GM19452 (cell line): ENCODE results near the gene TSR3.
"Not testable (repeated sequence)": the region's sequence is repeated elsewhere in the genome, so short reads cannot be mapped to it uniquely, and the experiment has no call there.

ENCODE experiments used
- ATAC-seq: cut with Tn5 transposase; IDR thresholded peaks from one replicate; pipeline ENCODE4 v1.9.1; 2021; ENCODE audit not compliant: unreplicated experiment

TSR3 gene

DNA sequence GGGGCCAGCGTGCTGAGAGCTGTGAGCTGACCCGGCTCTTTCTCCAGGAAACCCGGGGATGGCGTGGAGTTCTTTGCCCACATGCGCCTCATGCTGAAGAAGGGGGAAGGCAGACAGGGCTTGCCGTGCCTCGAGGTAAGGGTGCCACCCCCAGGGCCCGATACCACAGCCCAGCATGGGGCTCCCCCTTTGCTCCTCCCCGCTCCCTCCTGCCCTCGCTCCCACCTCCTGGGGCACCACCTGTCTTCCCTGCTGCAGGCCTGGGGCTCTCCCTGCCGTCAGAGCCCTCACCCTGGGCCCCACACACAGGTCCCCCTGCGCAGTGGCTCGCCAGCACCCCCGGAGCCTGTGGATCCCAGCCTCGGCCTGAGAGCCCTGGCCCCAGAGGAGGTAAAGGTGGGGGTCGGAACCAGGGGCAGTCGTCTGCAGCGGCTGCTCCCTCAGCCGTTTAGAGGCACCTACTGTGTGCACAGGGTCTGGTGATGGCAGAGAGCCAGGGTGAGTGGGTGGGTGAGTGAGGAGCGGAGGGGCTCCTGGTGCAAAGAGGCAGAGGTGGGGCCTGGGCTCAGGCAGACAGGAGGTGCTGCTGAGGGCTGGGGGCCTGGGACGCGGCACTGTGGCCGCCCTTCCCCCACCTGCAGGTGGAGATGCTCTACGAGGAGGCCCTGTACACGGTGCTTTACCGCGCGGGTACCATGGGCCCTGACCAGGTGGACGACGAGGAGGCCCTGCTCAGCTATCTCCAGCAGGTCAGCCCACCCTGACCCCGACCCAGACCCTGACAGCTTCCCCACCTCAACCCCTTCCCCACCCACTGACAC, 12.6 kb downstream of the TSR3 start:
- no peak for ATAC-seq

DNA sequence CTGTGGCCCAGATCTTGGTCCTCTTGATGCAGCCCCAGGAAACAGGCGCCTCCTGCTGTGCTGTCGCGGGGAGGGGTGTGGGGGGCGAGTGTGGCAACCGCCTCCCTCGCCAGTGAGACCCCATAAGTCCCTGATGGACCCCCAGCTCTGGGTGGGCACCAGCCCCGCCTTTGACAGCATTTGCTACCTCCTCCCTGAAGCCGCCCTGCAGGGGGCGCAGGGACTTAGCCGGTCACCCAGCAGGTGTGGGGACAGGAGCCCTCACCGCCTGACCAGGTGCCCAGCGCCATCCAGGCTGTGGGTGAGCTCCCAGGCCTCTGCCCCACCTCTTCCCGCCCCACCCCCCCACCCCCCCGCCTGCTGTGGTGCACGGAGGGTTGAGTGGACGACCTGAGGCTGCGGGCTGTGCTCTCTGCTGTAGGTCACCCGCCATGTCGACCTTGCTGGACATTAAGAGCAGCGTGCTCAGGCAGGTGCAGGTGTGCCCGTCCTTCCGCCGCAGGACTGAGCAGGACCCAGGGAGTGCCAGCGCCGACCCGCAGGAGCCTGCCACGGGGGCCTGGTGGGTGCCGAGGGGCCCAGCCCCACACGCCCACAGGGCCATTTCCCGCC, 13.5 kb downstream of the TSR3 start:
- no peak for ATAC-seq

DNA sequence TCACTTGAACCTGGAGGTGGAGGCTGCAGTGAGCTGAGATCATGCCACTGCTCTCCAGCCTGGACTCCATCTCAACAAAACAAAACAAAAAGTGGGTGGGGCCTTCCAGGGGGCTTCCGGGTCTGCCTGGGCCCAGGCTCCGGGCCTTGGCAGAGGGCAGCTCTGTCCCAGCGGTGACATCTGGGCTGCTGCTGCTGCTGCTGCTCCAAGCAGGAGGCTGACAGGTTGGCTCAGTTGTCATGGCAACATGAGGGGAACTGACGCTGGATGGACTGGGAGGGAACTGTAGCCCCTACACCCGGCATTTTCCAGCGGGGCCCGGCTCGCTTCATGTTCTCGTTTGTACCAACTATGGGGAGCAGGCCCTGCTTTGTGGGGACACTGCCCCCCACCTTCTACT, 14.2 kb downstream of the TSR3 start:
- ATAC-seq = no peak

DNA sequence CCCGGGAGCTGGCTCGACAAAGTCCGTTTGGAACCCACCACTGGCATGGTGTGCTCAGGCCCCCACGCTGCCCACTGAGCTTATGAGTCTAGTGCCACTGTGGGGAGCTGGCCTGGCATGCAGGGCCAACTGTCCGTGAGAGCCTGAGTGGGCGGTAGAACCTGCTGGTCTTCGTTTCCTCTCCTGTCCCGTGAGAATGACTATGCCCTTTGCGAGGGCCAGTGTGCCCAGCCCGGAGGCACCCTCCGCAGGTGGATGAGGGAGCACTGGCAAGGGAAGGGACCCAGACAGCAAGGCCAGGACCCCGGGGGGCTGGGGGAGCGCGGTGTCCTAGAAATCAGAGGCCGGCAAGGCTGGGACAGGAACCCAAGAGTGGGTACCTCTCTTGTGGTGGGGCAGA, 15.1 kb downstream of the TSR3 start:
- ATAC-seq = no peak

DNA sequence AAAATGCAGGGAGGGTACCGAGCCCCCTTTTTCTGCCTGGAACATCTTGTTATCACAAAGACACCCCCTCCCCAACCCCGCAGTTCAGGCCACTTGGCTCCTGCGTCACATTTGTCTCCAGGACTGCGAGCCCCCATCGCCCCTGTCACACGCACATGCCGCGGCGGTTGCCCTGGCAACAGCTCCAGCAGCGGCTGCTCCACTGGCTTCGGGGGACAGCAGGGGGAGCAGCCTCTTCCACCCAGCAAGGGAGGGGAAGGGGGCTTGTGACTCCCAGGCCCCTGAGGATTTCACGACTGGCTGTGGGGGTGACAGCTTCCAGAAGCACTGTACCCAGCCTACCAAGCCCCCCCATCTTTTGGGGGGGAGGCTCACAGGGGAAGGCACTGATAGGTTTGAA, 15.7 kb downstream of the TSR3 start:
- no peak for ATAC-seq

DNA sequence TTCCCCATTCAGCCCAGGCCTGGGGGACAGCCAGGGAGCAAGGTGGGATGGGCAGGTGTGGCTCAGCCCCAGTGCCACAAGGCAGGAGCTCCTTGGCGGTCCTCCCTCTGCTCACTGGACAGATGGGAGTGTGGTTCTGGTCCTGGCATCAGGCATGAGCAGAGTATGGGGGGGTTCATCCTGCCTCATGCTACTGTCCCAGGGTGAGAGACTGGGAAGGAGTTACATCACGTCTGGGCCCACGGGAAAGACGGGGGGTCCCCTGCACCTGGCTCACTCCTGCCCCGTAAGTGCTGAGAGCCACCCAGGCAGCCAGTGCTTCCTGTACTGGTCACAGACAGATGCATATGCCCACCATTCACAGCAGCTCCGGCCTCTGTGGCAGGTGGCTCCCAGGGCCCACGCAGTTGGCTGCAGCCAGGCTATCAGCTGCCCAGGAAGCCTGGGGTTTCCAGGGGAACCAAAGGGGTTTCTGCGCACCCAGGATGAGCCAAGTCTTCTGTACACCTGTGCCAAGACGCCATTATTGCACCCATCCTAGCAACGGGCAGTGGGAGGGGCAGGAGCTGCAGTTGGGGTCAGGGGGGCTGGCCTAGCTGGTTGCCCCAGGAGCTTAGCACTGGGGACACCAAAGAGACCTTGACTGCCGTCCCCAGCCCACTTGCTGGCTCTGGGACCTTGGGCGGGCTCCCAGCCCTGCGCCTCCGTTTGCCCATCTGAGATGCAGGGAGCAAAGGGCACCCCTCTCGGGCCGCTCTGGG, 16.3 kb downstream of the TSR3 start:
- no peak for ATAC-seq

DNA sequence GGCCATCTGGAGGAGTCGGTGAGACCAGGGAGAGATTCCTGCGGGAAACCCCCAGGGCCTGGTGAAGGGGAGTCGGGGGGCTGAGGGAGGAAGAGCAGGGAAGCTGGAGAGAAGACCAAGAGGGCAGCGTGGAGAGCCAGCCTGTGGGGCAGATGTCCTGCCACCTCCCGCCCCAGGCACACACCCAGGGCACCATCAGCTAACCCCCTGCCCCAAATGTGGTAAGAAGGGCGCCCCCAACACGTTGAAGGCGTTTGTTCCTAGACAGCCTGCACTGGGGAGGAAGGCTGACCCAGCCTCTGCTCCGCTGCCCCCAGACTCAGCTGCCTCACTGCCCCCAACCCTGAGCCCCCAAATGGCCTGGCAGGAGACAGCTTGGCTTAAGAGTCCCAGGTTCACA, 16.9 kb downstream of the TSR3 start:
- ATAC-seq = no peak

DNA sequence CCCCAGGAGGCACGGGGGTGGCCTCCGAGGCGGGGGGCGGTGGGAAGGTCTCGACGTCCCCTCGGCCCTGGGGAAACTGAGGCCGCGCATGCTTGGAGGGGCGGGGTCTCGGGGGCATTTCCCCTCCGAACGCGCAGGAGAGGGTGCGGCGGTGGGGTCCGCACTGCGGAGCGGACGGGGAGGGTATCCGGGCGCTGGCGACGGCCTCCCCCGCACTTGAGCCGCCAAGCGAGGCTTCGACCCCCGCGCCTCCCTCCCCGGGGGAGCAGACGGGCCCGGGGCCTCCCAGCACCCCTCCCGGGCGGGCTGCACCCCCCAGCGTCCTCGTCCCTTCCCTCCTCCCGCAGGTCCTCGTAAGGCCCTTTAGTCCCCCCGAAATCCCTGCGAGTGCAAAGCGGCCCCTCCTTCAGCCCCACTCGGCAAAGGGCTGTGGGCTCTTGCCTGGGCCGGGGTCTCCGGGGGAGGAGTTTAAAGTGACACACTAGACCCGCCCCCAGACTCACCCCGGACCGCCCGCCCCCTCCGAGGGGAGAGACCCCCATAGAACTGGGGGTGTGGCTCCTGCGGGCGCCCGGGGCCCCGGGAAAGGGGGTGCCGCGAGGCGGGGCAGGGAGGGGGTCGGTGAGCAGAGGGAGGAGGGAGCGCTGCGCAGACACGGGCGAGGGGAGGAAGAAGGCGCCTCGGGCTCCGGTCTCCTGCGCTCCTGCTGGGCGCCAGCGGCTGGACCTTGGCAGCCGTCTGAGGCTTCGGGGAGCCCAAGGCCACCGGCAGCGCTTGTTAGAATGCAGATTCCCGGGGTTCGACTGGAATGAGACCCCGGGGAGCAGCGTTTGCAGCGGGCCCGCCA, 17.6 kb downstream of the TSR3 start:
- ATAC-seq = no peak

DNA sequence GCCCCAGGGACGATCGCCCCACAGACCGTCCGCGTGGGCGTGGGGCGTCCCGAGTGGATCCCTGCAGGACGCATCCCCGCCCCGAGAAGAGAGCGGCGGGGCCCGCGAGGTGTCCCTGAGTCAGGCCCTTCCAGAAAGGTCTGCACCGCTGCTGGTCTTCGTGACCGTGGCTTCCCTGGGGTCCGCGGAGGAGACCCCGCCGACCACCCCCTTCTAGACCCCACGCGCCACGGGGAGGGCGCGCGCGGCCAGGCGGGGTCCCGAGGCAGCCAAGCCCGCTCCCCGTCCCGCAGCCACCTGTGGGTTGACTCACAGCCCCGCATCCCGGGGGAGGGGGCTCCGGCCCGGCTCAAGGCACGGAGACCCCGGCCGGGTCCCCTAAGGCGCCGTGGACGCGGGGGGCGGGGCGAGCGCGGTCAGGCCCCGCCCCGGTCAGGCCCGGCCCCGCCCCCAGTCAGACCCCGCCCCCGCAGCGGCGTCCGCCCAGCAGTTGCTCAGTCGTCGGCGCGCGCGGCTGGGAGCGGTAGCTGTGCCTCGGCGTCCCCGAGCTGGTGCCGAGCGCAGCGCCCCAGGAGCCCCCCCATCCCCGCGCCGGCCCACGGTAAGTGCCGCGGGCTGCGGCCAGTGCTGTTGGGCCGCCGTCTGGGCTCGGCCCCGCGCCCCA, 18.4 kb downstream of the TSR3 start, which contains the start of gene BAIAP3:
Gene BAIAP3 (plus strand): TSS at position 497 of the 664 bp plus-strand sequence. CDS start 4,905 bp downstream, outside the sequence.
- no peak for ATAC-seq

DNA sequence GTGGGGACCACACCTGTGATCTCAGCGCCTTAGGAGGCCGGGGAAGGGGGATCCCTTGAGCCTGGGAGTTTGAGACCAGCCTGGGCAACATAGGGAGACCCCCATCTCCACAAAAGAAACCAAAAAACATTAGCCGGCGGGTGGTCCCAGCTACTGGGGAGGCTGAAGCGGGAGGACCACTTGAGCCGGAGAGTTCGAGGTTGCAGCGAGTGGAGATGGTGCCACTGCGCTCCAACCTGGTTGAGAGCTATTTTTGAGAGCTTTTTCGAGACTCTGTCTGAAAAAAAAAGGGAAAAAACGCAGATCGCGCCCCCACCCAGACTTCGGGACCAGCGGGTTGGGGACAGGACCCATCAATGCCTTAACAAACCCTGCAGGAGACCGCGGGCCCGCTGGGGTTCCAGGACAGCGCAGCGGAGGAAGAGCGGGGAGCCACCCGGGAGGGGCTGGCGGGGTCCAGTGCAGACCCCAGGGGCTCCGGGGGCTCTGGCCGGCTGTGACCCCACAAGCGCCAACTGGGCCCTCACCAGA, 19.0 kb downstream of the TSR3 start:
- no peak for ATAC-seq

DNA sequence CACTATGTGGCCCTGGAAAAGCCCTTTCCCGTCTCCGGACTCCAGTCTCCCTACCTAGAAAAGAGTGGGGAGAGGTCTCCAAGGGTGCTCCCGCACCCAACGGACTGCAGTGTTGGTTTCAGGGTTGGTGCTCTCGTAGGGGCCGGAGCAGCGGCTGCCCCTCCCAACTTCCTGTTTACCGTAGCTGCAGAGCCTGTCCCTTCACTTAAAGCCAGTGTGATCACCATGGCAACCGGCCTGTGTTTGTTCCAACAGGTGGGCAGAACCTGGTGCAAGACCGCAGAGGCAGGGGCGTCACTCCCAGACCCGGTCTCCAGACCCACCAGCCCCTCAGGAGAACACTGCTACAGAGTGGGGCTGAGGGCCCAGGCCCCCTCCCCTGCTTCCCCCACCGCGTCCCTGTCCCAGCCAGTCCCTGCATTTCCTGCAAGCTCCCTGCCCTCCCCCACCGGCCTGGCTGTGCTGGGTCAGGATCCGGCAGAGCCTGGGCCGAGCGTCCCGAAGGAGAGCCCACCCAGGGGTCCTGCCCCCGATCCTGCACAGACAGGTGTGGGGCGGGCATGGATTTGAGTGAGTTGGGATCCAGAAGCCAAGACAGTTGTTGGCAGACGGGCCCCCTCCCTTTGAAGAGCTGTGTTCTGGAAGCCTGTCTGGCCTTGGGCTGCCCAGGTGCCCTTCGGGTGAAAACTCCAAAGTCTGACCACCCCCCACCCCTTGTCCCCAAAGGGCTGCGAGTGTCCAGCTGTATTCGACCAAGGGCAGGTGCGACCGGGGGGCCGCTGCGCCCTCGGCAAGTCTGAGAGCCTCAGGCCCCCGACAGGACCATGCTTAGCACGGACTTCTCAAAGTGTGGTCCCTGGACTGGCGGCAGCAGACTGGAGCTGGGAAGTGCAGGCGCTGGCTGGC, 19.7 kb downstream of the TSR3 start:
- no peak for ATAC-seq

DNA sequence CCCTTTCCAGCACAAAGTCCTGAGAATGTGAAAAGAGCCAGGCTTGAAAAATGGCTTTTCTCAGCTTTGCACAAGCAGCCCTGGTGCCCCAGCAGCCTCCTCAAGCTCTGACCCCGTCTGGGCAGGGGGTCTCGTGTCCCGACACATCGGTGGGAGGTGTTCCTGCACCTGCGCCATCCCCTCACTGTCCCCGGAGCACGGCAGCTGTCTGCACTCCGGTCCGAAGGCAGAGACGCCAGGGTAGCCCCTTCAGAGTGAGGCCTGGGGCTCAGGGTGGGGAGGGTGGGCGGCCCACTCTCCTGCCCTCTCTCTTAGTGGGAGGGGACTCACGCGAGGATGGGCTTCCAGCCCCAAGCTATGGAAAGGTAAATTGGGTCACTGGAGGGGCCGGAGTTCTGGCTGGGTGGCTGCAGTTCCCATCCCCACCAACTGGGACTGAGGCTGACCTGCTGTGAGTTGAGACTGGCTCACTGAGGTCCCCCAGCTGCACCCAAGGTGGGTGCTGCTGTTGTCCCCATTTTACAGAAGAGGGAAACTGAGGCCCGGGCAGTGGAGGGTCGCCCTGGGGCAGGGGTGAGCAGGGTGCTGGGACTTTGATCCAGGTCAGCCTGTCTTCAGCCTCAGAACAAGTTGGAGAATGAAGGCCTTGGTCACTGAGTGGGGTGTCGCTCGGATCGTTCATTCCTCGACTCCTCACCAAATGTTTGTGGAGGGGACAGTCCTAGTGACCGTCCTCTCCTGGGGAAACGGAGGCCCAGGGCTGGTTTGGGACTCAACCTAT, 20.6 kb downstream of the TSR3 start:
- ATAC-seq = no peak

DNA sequence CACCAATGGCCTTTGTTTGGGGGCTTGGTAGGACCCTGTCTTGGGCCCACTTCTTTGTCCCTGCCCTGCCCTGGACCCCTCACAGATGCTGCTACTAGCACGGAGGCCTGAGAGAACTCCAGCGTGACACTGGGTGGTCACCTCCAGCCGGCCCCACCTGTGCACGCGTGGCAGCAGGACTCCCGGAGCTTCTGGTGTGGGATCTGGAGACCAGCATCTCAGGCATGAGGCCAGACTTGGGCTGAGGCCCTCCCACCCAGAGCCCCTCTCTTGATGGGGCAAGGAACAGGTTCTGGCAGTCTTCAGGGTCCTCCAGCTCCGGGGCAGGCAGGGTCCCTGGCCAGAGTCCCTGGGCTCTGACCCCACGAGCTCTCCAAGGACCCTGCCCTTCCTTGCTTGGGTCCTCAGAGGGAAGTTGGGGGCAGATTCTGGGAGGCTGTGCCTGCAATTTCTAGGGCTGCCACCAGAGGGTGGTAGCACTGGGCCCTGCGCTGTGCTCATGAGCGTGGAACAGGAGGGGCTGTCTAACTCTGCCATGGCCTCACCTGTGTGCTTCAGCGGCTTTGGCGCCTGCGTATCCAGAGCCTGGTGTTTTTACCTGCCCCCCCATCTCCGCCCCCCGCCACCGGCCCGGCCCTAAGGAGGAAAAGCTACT, 21.3 kb downstream of the TSR3 start:
- ATAC-seq = no peak

DNA sequence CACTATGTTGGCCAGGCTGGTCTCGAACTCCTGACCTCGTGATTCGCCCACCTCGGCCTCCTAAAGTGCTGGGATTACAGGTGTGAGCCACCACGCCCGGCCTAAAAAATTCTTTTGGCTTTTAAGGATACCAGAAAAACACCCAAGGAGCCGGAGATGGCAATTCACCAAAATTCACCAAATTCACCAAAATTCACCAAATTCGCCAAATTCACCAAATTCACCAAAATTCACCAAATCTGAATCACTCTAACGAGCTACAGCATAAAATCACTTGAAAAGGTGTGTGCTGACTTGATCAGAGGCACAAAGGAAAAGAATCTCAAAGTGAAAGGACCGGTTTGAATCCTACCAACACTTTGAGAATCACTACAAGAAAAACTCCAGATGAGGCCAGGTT, 22.7 kb downstream of the TSR3 start:
- ATAC-seq = not testable (repeated sequence)

DNA sequence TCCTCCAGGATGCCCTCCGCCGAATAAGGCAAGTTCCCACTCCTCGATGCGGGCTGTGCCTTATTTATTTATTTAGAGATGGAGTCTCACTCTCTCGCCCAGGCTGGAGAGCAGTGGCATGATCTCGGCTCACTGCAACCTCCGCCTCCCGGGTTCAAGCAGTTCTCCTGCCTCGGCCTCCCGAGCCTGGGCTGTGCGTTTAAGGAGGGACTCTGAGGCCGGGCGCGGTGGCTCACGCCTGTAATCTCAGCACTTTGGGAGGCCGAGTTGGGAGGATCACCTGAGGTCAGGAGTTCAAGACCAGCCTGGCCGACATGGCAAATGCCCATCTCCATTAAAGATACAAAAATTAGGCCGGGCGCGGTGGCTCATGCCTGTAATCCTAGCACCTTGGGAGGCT, 23.5 kb downstream of the TSR3 start:
- ATAC-seq = not testable (repeated sequence)

DNA sequence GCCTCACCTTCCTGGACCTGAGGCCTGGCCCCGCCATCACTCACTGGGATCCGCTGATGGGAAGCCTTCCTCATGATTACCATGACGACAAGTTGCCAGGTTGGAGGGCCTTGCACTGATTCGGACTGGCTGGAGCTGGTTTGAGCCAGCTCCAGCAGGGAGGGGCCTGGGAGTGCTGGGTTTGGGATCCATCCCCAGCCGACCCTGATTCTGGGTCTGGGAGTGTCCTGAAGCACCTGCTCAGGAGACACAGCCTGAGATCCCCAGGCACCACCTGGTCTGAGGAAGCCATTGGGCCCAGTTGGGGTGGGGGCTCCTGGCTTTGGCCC, 24.1 kb downstream of the TSR3 start:
- no peak for ATAC-seq

DNA sequence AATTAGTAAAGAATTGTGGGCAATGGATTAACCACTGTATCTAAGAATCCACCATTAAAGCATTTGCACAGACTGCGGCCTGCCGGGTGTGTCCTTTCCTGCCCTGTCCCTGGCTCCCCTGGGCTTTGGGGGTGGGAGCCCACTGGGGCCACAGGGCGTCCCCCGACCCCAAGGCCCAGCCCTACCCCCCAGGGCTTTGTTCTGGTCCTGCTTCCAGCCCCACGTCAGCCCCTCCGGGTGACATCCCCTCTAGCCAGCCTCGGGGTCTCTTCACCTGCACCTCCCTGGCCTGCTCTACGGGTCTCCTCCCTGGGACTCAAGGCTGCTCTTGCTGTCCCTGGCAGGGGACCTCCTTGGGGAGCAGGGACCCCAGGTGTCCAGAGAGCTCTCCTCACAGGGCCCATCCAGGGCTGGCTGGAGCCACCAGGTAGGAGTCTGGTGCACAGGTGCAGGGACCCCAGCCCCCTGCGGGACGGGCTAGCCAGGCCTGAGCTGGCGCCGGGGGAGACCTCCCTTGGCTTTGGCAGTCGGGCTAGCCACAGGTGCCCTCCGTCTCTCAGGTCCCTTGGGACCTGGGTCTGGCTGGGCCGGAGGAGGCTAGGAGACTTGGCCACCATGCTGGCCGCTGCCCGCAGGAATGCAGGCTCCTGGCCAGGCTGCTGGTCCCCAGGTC, 24.6 kb downstream of the TSR3 start:
- no peak for ATAC-seq
